NCI-H128 (cell line): ENCODE results near the gene SAPCD1.
A peak's percentile ranks its signal among the peaks of the same experiment; 100 is the strongest.
"Not testable (repeated sequence)": the region's sequence is repeated elsewhere in the genome, so short reads cannot be mapped to it uniquely, and the experiment has no call there.

ENCODE experiments used
- DNase-seq: peaks from one replicate; lab custom pipeline; 2025; ENCODE audit not compliant: unreplicated experiment; lab: John Stamatoyannopoulos, UW

SAPCD1 gene

DNA sequence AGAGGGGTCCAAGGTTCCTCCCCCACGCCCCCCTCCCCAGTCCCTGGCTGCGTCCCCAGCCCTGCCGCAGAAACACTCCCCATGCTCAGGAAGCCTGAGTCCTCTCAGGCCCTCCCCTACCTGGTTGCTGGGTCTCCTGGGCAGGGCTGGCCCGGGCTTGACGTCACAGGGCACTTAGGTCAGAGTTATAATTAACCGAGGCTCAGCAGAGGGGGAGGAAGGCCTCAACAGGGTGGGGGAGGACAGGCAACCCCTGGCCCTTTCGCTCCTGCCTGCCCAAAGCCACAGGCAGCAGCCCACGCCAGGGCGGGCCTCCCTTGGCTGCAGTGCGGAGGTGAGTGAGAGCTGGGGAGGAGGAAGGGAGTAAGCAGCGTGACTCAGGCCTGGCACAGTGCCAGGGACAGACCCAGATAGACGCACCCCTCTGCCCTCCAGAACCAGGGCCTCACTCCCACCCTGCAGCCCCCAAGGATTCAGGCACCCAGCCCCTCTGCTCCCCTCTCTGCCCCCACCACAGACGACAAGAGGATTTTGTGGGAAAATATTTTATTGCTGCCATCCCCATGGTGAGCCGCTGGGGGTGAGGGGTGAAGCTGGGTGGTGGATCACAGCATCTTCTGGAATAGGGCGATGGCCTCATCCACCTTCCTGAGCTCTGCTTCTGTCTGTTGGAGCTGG is 14.7 kb downstream of the SAPCD1 start, which contains the start of gene VWA7:
Gene VWA7 (minus strand): TSS at position 340 of the 678 bp plus-strand sequence. CDS start 549 bp downstream, outside the sequence.
- DNase-seq = peak; percentile 43

DNA sequence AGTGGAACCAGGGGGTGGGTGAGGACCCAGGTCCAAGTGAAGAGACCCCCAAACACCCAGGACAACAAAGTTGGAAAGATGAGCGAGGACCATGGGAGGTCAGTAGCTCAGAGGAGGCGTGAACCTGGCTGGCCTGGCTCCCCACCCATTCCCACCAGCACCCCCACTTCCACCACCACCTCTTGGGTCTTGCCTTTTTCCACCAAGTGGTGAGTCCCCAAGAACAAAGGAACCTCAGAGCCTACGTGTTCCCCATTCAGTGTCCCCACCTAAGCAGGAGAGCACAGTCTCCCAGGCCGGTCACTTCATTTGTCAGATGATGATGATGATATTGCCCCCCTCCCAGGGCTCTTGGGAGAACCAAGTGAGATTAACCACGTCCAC is 15.2 kb downstream of the SAPCD1 start:
- DNase-seq = no peak

DNA sequence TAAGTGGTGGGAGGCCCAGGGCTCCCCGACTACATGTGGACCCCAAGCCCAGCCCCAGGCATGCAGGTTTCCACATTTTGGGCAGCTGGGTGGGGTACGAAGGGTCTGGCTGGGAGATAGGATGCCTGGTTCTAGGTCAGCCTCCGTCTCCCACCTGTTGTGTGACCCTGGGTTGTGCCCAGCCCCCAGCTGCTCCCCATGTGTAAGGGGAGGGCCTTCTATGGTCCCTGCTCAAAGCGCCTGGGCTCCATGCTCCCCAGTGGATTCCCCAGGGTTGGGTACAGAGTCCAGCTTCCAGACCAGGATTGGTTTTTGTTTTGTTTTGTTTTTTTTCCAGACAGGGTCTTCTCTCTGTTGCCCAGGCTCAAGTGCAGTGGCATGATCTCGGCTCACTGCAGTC is 15.7 kb downstream of the SAPCD1 start:
- DNase-seq = no peak

DNA sequence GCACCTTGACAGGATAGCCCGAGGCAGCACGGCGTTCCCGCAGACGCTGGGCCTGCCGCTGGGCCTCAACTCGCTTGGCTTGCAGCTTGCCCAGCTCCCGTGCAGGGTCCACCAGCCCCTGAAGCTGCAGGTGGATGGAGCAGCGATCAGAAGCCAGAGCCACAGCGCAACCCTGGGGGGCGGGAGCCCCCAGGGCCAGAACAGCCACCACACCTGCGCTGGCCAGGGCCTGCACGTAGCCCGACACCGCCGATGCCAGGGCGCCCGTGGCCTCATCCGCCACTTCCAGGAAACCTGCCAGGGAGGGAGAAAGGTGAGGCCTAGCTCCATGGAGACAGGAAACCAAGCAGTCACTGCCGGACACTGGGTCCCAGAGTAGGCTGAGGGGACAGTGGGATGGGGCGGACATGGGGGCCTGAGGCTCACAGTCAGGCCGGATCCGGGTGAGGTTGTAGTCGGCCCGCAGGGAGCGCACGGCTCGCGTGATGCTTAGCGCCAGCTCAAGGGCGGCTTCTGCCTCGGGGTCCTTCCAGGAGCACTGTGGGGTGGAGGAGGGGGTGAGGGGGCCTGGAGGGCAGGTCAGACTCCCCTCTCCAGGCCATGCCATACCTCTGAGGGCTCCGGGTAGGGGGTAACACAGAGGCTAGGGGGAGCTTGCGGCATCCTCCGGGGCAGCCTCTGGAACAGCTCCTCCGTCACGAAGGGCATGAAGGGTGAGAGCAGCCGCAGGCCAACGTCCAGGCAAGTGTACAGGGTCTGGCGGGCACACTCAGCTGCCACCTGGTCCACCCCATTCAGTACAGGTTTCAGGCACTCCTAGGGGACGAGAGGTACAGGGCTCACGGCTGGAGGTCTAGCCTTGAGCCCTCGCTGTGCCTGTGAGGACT is 16.8 kb downstream of the SAPCD1 start:
- no peak for DNase-seq

DNA sequence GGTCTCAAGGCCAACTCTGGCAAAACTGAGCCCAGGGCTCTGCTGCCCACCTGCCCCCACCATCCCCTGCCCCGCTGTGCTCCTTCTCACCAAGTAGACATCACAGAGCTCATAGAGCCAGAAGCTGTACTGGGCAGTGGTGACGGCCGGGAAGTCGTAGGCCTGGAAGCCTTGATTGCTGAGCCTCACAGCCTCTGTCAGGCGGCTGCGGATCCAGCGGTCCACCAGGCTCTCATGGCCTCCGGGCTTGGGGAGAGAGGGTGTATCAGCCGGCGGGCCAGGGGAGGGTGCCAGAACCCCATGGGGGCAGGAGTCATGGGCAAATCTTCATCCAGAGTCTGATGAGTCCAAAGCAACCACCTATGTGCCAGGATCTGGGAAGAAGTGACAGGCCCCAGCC is 17.5 kb downstream of the SAPCD1 start:
- no peak for DNase-seq

DNA sequence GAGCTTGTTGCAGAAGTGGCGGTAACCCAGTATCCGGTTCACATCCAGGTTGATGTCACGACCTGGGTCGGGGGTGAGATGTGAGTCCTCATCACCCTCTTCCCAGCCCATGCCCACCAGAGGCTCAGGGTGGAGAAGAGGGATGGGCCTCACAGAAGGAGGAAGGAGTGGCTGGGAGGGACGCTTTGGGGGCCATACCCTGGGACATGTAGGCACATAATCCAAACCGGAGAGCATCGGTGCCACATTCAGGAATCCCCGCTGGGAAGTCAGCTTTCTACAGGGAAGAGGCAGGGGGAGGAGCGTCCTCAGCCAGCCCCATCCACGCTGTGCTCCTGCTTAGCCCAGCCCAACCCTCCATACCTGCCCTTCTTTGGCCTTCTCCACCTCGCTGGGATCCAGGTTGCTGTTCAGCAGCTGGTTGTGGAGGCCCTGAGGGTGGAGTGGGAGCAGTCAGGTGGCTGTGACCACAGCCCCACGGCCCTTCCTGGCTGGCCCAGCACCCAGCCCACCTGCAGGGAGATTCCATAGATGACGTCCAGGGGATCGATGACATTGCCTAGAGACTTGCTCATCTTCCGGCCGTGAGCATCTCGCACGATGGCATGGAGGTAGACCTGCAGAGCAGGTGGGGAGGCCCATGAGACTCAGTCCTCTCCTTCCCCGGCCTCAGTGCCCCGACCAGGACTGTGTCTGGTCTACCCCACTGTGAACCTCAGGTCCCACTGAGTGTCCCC is 18.2 kb downstream of the SAPCD1 start:
- DNase-seq = no peak

DNA sequence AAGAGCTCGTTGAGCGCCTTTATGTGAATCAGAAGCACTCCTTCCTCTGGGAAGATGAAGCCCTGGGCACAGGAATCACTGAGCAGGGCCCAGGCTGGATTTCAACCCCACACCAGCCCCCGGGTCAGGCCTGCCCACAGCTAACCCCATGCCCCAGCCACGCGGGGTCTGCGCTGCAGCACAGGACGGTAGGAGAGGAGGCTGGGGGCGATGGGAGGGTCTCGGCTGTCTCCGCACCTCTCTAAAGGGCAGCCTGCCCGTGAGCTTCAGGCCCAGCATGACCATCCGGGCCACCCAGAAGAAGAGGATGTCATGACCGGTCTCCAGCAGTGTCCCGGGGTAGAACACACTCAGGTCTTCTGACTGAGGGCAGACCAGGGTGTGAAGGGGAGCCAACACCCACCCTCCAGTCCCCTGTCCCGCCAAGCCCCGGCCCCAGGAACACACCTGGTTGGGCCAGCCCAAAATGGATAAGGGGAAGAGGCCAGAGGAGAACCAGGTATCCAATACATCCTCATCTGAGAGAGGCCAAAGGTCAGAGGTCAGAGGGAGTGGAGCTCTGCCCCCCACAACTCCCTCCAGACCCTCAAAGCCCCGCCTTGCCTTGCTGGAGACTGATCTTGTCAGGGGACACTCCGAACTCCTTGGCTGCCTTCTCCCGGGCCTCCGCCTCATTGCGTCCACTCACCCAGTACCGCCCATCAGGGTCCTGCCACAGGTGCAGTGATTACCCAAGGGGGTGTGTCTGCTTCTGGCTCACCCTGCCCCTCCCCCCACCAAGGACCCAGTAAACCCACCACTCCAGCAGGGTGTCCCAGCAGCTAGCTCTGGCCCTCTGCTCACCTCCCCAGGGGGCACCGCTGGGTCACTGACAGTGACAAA is 19.0 kb downstream of the SAPCD1 start:
- DNase-seq = no peak

DNA sequence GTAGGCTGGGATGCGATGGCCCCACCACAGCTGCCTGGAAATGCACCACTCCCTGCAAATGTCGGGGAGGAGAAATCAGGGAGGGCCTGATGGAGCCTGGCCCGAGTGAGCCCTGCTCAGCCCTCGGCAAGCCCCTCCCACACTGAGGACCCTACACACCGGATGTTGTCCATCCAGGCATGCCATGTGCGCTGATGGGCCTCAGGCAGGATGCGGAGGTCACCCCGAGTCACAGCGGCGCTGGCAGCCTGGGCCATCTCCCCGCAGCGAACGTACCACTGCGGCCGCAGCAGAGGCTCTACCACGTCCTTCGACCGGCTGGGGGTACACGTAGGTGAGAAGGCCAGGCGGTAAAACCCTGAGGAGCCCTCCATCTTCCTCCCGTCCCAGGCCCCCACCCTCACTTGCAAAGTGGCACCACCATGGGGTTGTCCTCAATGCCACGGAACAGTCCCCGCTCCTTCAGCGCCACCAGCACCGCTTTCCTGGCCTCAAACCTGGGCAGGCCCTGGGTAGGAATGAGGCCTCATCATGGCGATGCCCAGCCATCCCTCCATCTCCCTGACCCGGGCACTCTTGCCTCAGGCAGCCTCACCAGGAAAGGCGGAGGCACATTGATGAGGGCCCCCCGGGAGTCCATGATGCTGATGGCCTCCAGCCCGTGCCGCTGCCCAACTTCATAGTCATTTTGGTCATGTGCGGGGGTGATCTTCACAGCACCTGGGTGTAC is 19.8 kb downstream of the SAPCD1 start:
- DNase-seq = no peak

DNA sequence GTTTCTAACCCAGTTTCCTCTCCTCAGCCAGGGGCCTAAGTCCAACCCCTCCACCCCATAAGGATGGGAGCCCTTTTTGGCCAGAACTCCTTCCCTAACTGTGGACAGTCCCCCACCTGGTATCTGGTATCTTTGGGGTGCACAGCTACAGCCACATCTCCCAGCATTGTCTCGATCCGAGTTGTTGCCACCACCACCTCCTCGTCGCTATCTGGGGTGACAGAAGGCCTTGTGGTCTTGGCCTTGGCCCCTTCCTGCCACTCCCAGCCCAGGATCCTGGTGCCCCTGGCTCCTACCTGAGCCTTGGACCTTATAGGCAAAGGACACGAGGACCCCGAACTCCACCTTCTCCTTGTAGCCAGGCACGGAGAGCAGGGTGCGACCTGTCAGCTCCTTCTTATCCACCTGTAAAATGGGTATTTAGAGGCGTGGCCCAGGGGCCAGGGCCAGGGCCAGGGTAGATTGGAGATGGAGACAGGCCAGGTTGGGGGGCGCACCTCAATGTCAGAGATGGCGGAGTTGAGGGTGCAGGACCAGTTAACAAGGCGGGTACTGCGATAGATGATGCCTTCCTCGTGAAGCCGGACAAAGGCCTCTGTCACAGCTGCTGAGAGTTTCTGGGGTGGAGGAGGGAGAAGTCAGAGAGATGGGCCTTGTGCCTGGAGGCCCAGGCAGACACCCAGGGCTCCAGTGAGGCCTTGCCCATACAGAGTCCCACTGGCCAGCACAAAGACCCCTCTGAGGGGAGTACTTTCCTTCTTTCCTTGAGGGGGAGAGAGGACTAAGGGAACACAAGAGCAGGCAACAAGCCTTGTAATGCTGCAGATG is 21.9 kb downstream of the SAPCD1 start:
- DNase-seq = no peak

DNA sequence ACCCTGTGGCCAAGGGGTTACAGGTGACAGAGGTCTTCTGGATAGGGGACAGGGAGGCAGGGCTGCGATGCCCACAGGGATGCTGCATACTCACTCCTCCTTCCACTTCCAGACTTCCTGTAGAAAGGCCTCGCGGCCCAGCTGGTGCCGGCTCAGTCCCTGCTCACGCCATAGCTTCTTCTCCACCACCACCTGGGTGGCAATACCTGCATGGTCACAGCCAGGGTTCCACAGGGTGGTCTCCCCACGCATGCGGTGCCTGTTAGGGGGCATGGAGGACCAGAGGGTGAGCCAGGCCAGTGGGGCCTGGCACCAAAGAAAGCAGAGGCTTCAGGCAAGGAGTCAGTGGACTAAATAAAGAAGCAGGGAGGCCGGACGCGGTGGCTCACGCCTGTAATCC is 23.0 kb downstream of the SAPCD1 start:
- no peak for DNase-seq

DNA sequence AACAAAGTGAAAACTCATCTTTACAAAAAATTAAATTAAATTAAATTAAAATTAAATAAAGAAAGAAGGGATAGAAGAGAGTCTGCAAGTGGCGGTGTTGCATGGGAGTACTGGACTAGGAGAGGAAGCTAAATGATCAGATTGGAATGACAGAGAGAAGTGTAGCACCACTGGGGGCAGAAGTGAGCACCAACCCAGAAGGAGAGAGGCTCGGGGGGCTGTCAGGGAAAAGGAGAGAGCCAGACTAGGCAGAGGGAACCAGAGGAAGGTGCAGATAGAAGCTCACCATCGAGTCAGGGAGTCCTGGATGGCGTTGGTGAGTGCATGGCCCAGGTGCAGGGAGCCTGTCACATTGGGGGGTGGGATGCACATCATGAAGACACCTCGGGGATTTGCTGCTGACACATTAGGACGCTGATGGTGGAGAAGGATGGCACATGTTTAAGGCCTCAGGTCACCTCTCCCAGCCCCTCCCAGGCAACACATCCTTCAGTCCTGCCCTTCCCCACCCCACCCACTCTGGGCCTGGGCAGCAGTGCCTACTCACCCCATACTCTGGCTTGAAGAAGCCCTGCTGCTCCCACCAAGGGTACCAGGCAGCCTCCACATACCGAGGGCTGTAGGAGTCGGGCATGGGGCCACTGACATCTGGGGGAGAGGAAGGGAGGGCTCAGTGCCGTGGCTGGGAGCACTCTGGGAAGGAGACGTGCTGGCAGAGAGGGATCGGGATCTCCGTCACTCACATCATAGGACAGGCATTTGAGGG is 29.1 kb downstream of the SAPCD1 start:
- peak; percentile 25 for DNase-seq

DNA sequence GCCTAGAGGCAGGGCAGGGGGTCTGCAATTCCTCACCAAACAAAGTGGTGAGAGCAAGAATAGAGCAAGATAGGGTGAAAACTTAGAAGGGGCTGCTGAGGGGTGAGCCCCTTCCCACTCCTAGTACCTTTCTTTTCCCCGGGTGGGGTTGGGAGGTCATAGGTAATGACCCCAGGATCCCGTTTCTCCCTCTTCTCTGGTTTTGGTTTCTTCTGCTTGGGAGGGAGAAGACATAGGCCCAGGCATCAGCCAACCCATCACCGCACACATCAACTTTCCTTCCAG is 29.6 kb downstream of the SAPCD1 start:
- no peak for DNase-seq

DNA sequence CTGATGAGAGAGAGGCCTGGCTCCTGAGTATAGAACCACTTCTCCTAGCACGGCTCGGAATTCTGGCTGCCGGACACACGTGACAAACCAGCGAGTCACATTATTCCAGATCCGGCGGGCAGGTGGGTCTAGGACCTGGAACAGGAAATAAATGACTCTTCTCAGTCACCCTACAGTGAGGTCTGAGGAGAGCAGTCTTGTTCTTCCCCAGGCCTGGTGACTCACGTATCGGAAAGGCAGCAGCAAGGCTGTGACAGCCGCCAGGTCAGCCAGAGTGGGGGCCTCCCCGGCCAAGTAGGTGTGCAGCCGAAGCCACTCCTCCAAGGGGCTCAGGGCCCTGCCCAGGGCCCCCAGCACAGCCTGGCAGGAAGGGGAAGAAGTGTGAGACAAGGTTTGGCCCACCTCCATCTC is 30.3 kb downstream of the SAPCD1 start:
- no peak for DNase-seq

DNA sequence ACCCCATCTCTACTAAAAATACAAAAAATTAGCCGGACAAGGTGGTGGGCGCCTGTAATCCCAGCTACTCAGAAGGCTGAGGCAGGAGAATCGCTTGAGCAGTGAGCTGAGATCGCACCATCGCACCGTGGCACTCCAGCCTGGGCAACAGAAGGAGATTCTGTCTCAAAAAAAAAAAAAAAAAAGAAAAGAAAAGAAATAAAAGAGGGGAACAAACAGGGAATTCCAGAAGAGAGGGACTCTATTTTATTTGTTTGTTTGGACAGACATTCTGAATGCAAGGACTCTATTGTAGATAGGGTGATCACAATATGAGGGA is 31.4 kb downstream of the SAPCD1 start:
- DNase-seq = not testable (repeated sequence)

DNA sequence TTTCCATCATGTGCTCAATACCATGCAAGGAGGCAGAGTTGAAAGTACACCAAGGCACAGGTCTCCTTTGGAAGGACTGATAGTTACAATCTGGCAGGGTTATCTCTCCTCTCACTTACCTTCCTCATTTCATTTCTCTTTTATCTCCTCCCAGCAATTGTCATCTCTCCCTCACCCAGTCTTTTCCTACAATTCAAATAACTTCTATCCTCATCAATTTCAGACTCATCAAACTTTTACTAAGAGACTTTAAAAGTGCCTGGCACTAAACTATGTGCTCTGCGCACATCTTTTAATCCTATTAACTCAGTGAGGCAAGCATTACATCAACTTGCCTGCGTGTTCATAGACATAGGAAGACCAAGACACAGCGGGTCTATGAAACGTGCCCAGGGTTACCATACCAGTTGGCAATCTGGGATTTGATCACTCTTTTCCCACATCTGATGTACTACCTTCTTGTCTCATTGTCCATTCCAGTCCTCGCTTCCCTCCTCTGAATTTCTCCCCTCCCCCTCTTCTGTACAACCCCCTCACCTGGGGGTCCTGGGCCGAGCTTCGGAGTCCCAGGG is 31.9 kb downstream of the SAPCD1 start:
- no peak for DNase-seq

DNA sequence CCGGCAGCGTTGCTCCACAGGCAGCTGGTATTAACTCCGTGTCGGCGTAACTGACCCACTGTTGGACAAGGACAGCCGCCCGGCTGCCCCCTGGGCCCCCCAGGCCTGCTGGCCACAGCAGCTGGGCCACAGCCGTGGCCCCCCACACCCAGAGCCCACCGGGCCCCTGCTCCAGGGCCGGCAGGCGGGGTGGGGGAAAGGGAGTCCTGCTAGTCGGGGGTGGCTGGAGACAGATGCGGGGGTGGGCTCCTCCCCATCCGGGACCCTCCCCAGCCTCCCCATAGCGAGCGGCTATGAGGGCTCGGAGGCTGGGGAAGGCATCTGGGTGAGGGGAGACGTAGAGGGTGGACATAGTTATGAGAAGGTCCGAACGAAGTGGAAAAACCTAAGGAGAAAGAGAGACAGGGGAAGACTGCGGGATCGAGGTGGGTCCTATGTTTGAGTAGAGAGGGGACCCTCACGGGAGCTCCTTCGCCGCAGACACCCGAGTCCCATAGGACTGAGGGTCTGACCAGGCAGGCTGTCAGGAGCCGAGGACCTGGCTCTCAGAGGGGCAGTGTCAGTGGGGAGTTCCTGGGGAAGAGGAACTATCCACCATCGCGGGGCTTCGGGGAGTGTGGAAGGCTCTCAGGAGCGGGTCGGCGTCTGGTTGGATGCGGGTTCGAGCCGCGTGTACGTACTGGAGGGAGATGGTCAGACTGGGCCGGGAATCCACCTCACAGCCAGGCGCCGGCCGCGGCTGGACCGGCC is 32.6 kb downstream of the SAPCD1 start:
- DNase-seq = no peak

DNA sequence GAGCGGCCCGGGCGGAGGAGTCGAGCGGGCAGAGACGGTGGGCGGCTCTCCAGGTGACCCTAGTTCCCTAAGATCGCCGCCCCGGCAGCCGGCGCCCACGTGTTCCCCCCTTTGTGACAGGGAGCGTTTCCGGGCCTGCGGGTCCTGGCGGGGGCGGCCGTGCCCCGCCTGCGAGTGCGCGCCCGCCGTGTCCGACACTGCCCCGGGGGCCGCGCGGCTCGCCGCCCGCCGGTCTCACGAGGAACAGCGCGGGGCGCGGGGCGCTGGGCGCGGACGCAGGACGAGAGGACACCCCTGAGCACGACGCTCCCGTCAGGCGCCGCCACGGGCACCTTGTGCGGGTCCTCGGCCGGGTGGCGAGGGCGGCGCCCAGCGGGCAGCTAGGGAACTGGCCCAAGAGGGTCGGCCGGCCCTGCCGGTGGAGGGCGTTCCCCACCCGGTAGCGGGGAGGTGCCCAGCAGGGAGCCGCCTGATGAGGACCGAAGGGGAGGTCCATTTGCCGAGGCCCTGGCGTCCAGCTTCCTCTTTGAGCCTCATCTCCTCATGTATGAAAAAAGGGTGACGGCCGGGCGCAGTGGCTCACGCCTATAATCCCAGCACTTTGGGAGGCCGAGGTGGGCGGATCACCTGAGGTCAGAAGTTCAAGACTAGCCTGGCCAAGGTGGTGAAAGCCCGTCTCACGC is 33.3 kb downstream of the SAPCD1 start, which contains the start of gene VARS1:
Gene VARS1 (minus strand): TSS at position 137 of the 683 bp plus-strand sequence. CDS start 535 bp downstream, outside the sequence.
- DNase-seq = peak; percentile 79
